Pons (tissue), 1 donor: ENCODE data around the gene TBX4.

Experiments
- DNase-seq: peaks from one replicate; pipeline ENCODE4 v3.0.0-alpha.2; 2016; ENCODE audit warnings: low spot score

Gene TBX4

GRCh38 chr17:61452301-61453290, at the start of gene TBX4:
Gene TBX4 (plus strand): TSS chr17:61452422. CDS start chr17:61456491, 4,069 bp downstream.
- DNase-seq = no peak

DNA sequence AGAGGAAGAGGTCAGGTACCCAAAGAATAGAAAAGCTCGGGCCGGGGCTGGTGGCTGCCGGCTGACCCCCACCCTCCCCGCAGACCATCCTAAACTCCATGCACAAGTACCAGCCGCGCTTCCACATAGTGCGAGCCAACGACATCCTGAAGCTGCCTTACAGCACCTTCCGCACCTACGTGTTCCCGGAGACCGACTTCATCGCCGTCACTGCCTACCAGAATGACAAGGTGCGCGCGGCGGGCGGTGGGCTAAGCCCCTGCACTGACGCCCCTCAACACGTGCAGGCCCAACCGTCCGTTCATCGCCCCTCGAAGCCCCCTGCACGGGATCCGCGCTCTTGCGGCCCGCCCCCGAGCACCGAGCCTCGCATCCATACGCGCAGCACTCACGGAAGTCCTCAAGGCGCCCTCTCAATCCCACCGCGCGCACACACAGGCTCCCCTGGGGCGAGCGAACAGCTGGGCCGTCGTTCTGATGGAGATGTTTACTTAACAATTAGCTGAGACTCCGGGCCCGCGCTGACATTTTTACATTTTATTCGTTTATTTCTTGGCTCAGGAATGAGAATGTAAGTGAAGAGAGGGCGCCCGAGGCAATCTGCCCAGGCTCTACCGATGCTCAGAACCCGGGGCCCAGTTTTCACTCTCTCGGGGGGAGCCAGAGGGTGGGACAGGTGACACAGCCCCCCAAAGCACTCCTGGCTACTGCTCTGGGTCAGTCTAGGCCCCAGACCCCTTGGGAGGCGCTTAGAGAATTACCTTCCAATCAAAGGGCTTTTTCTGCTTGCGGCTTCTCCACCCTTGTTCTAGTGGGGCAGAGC, 49.0 kb upstream of the TBX4 start:
- DNase-seq = no peak

DNA sequence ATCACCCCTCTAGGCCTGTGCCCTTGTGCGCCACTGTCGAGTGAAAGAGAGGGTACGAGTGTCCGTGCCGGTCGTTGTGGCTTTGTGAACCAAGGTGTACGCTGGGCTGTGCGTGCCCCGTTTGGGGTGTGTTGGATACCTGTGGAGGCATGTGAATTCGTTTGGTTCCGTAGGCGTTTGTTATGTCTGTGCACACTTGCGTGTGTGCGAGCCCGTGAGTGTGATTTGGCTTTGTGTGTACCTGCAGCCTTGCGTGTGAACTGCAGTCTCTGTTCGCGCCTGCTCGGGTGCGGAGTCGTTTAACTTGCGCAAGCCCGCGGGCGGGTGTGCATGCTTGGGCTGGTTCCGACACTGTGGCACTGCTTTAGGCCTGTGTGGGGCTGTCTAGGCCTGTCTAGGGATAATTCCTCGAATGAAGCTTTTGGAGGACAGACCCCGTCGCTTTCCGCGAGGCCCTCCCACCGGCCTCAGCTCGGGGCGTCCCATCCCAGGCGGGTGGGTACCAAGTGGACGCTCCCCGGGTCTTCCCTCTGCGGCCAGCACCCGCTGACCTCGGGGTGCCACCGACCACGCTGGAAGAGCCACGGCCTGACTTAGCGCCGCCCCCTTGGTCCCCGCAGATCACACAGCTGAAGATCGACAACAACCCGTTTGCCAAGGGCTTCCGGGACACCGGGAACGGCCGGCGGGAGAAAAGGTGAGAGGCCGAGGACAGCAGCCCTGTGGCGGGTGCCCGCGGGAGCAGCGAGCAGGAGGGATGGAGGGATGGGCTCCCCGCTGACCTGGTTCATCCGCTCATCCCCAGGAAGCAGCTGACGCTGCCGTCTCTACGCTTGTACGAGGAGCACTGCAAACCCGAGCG, 48.2 kb upstream of the TBX4 start:
- DNase-seq = no peak

DNA sequence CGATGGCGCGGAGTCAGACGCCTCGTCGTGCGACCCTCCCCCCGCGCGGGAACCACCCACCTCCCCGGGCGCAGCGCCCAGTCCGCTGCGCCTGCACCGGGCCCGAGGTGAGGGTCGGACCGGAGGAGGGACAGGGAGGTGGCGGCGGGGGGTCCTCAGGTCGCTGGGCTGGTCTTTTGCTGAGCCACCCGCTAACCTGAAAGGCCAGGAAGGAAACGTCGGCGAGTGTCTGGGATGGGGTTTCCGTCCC, 47.6 kb upstream of the TBX4 start:
- no peak for DNase-seq

DNA sequence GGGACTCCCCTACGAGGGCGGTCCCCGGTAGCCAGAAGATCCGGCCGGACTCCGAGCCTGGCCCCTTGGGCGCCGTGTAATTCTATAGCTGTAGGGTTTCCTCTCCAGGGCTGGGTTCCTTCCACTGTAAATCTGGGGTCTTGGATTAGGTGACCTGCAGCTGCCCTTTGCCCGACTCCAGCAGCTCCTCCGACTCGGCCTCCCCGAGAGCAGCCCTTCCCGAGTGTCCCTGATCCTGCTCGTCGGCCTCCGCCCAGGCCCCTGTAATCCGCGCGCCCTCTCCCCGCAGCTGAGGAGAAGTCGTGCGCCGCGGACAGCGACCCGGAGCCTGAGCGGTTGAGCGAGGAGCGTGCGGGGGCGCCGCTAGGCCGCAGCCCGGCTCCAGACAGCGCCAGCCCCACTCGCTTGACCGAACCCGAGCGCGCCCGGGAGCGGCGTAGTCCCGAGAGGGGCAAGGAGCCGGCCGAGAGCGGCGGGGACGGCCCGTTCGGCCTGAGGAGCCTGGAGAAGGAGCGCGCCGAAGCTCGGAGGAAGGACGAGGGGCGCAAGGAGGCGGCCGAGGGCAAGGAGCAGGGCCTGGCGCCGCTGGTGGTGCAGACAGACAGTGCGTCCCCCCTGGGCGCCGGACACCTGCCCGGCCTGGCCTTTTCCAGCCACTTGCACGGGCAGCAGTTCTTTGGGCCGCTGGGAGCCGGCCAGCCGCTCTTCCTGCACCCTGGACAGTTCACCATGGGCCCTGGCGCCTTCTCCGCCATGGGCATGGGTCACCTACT, 47.1 kb upstream of the TBX4 start:
- no peak for DNase-seq

GRCh38 chr17:61405686-61406536, 46.3 kb upstream of the TBX4 start:
- DNase-seq = no peak

GRCh38 chr17:61406537-61406845, 45.7 kb upstream of the TBX4 start:
- DNase-seq = no peak

DNA sequence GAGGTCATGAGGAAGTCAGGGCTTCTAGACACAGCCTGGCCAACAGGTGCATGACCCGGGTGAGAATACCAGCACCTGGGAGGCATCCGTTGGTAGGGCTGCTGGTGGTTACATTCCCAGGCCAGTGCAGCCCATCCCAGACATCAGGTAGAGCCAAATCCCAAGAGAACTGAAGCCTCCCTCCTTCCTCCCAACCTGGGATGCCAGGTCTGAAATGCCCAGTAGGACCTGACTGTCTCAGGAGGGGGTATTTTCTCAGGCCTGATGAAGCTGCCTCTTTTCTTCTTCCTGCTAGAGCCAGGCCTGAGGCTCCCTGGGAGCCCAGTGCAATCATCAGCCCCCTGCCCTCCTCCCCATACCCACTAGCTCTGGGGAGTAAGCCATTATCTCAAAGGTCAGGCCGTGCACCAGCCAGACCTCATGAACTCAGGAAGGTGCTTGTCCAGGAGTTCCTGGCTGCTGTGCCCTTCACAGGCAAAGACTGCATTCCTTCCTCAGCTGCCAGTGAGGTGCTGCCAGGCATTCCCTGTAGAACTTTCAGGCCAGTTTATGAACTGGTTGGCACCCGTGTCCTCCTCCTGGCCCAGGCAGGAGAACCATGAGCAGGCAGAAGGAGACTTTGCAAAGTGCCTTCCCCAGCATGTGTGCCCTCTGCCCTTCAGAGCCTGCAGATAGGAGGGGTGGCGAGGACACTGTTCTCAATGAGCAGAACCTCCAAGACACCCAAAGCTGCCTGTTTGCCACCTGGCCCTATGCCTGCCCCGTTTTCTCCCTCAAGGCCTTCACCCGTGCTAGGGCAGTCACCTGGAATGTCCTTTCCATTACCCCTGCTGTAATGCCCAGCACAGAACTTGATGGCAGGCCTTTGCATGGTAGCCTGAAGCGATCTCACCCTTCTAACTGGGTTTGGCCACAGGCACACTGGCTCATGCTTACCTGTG, 45.0 kb upstream of the TBX4 start:
- no peak for DNase-seq

DNA sequence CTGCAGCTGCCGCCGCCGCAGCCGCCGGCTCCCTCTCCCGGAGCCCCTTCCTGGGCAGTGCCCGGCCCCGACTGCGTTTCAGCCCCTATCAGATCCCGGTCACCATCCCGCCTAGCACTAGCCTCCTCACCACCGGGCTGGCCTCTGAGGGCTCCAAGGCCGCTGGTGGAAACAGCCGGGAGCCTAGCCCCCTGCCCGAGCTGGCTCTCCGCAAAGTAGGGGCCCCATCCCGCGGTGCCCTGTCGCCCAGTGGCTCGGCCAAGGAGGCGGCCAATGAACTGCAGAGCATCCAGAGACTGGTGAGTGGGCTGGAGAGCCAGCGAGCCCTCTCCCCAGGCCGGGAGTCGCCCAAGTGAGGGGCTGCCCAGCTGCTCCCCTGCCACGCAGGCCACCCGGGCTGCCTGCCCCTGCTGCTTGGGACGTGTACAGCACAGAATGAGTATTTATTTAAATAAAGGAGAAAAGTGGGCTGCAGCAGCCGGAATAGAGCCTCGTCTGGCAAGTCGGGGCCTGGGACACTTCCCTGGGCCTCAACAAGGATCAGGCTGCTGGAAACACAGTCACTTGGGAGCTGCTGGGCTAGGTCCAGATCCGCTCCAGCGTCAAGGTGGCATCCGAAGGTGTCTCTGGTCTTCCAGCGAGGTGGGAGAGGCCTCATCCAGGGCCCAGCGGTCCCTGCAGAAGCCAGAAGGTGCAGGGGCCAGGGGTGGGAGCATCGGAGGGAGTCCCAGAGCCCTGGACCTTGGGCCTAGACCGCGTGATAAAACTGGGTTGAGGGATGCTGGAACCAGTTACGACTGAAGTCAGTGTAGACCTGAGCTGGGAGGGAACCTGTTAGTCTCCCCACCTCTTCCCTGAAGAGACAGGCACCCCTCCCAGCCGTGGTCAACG, 43.8 kb upstream of the TBX4 start:
- no peak for DNase-seq

DNA sequence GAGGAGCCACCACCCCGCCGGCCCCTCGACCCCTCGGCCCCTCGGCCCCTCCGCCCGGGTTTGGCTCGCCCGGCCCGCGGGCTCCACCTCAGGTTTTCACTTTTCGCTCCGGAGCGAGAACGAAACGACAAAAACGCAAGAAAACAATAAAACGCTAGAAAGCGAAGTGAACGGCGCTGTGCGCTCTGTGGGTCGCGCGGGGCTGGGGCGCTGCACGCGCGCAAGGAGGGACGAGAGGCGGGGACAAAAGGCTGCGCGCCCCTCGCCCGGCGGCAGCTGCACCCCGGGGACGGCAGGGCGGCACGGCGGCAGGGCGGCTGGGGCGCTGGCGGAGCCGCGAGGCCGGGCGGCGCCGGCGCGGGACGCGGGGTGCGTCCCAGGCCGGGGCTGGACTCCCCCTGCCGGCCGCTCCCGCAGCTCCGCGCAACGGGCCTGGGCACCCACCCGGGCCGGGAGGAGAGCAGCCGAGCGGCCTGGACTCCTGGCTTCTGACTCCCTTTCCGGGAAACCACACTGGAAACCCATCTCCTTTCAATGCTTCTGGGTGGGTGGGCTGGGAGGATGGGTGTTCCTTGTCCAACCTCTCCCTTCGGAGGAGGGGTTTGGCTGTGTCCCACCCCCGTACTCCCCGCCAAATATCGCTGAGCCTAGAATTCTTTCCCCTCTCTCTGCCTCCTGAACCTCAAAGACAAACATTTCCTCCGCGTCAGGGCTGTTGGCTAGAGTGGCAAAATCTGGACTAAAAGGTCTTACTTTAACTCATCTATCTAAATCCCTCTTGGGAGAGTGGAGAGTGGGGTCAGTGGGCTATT, 42.7 kb upstream of the TBX4 start:
- DNase-seq = peak; percentile 31

DNA sequence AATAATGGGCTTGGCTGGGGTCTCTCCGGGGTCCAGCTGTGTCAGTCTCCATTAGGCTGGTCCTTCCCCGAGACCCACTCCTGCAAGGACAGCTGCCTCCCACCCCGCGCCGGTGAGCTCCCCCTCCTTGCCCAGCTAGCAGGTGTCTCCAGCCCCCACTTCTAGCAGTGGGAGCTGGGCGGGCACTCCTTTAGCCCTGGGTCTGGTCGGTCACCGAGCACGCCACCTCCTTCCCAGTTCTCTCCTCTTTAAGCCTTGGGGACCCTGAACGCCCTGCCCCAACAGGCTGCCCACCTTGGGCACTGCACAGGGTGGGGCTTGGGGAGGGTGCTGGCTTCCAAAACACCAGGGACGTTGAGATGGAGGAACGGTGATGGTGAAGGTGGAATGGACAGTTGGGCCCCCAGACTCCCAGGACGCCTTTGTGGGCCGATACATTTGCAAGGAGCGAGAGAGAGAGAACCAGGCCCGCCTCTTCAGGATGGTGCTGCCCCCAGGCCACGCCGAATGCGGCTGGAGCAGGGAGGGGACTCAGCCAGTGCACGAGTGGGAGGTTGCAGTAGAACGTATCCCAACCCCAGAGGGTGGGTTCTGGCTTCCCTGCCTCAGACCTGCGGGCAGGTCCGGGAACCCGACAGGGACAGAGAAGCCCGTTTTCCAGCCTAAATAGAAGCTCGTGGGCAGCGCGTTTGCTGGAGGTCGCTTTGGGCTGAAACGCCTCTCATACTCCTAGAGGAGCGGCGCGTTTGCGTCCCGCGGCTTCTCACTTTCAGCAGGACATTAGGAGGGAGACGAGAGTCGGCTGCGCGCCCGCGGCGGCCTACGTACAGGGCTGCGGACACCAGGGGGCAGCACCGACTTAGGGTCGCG, 41.8 kb upstream of the TBX4 start:
- DNase-seq = peak; percentile 57

DNA sequence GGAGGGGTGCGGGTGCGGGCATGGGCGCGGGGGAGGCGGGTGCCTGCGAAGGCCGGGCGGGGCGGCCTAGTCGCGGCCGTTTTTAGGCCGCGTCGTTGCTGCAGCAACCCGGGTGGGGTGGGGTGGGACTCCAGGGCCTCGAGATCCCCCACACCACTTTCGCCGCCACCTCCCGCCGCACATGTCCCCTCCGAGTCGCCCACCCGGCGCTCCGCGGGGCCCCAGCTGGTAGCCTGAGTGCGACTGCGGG, 41.3 kb upstream of the TBX4 start:
- no peak for DNase-seq

DNA sequence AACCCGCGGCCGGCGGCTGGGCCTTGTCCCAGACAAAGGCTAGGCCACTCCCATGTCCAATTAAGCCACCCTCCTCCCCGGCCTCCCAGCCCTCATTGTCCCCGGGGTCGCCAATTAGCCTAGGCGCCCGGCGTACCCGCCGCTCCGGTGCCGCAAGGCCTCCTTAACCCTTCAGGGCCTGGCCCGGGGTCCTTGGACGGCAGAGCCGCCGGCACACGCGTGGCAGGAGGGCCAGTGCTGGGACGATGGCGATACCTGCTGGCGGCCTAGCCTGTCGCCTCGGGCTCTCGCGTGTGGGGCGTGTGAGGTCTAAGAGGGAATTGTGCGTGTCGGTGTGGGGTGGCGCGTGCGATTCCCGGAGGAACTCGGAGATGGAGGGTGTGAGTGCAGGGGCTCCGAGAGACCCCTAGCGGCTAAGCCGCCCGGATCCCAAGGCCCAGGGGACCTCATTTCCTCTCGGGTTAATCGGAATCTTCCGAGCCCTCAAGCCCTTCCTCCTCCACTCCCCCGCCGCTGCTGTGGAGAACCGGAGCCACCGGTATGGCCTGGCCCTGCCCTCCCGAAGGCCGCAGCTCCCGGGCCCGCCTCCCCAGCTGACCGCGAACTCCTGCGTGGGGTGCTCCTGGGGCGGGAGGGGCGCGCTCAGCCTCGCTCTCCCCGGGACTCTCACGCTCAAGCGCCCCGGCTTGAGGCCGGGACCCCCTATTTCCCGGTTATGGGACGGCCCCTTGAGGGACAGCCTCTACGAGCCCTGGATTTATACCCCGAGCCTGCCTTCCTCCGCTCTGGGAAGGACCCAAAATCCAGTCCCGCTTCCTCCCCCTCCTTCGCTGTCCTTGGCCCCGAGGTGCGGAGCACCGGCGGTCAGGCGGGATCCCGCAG, 40.7 kb upstream of the TBX4 start:
- no peak for DNase-seq

DNA sequence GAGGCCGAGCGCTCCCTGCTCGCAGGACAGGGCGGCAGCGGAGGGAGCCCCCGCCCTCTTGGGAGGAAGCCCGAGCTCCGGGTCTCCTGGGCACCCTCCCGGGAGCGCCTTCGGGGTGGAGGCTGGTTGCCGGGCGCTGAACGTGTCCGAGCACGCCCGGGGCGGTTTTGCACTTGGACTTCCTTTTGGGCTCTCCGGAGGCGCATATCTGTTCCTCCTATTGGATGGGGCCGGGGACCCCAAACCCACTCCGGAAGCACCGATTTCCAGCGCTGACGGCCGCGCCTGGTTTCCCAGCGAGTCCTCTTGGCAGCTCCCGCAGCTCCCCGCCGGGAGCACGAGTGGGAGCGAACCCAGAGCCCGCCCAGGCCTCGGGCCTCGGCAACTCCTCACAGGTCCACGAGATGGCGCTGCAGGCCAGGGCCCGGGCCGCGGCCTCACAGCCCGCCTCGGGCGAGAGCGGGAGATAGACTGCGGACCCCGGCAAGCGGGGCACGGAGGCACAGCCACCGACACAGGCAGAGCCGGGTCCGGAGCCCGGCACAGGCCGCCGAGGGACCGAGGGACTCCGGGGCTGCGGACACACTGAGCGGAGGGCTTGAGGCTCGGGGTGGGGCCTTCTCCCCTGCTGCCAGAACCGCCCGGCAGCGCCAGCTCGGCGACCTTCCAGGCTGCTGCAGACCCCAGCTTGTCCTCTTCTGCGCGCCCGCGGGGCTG, 39.9 kb upstream of the TBX4 start:
- DNase-seq = peak; percentile 72
